ENCODE results near the gene NFE2L2.

DNA sequence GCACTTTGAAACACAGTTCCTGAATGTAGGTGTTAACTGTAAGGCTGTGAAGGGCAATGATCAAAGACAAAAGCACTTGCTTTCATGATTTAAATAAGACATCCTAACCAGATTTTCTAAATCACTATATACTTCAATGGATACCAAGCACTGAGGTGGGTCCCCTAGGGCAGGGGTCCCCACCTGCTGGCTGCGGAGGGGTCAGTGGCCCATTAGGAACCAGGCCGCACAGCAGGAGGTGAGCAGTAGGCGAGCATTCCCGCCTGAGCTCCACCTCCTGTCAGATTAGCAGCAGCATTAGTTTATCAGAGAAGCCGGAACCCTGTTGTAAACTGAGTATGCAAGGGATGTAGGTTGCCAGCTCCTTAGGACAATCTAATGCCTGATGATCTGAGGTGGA lies 7.1 kb downstream of the NFE2L2 start:
- TF ChIP-seq GATA2 (CRISPR knock-in tag; IDR thresholded peaks at IDR 0.05) = no peak
- TF ChIP-seq, protein P1, sequence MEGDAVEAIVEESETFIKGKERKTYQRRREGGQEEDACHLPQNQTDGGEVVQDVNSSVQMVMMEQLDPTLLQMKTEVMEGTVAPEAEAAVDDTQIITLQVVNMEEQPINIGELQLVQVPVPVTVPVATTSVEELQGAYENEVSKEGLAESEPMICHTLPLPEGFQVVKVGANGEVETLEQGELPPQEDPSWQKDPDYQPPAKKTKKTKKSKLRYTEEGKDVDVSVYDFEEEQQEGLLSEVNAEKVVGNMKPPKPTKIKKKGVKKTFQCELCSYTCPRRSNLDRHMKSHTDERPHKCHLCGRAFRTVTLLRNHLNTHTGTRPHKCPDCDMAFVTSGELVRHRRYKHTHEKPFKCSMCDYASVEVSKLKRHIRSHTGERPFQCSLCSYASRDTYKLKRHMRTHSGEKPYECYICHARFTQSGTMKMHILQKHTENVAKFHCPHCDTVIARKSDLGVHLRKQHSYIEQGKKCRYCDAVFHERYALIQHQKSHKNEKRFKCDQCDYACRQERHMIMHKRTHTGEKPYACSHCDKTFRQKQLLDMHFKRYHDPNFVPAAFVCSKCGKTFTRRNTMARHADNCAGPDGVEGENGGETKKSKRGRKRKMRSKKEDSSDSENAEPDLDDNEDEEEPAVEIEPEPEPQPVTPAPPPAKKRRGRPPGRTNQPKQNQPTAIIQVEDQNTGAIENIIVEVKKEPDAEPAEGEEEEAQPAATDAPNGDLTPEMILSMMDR (IDR thresholded peaks at IDR 0.05) = no peak
- TF ChIP-seq SIN3A (IDR thresholded peaks at IDR 0.05; ENCODE audit: borderline replicate concordance, low read depth, low read length) = no peak
- TF ChIP-seq FOSL2 (IDR thresholded peaks at IDR 0.05; ENCODE audit: borderline replicate concordance, low read depth) = no peak
- no peak for TF ChIP-seq REST (IDR thresholded peaks at IDR 0.05; ENCODE audit: low read depth, low read length)
- no peak for TF ChIP-seq NFIC (IDR thresholded peaks at IDR 0.05; ENCODE audit: borderline replicate concordance)
- TF ChIP-seq, protein P2, sequence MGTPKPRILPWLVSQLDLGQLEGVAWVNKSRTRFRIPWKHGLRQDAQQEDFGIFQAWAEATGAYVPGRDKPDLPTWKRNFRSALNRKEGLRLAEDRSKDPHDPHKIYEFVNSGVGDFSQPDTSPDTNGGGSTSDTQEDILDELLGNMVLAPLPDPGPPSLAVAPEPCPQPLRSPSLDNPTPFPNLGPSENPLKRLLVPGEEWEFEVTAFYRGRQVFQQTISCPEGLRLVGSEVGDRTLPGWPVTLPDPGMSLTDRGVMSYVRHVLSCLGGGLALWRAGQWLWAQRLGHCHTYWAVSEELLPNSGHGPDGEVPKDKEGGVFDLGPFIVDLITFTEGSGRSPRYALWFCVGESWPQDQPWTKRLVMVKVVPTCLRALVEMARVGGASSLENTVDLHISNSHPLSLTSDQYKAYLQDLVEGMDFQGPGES (IDR thresholded peaks at IDR 0.05; ENCODE audit: low read depth, low read length) = no peak
- no peak for TF ChIP-seq CHD2 (IDR thresholded peaks at IDR 0.05; ENCODE audit: low read length, partially characterized antibody)
- TF ChIP-seq EP300 (IDR thresholded peaks at IDR 0.05; ENCODE audit: borderline replicate concordance in 1 of 2, low read depth in 1 of 2, low read length in 1 of 2) = no peak
- TF ChIP-seq EZH2phosphoT487 (IDR thresholded peaks at IDR 0.05; ENCODE audit: borderline replicate concordance, low read depth) = no peak
- TF ChIP-seq JUND (IDR thresholded peaks at IDR 0.05) = no peak
- TF ChIP-seq, protein P3, sequence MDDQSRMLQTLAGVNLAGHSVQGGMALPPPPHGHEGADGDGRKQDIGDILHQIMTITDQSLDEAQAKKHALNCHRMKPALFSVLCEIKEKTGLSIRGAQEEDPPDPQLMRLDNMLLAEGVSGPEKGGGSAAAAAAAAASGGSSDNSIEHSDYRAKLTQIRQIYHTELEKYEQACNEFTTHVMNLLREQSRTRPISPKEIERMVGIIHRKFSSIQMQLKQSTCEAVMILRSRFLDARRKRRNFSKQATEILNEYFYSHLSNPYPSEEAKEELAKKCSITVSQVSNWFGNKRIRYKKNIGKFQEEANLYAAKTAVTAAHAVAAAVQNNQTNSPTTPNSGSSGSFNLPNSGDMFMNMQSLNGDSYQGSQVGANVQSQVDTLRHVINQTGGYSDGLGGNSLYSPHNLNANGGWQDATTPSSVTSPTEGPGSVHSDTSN (IDR thresholded peaks at IDR 0.05) = no peak
